ENCODE results near the gene EPAS1.

- TF ChIP-seq, protein P1, sequence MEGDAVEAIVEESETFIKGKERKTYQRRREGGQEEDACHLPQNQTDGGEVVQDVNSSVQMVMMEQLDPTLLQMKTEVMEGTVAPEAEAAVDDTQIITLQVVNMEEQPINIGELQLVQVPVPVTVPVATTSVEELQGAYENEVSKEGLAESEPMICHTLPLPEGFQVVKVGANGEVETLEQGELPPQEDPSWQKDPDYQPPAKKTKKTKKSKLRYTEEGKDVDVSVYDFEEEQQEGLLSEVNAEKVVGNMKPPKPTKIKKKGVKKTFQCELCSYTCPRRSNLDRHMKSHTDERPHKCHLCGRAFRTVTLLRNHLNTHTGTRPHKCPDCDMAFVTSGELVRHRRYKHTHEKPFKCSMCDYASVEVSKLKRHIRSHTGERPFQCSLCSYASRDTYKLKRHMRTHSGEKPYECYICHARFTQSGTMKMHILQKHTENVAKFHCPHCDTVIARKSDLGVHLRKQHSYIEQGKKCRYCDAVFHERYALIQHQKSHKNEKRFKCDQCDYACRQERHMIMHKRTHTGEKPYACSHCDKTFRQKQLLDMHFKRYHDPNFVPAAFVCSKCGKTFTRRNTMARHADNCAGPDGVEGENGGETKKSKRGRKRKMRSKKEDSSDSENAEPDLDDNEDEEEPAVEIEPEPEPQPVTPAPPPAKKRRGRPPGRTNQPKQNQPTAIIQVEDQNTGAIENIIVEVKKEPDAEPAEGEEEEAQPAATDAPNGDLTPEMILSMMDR (IDR thresholded peaks at IDR 0.05), result no peak
- TF ChIP-seq POLR2A (IDR thresholded peaks at IDR 0.05), result no peak
These were observed 87.2 kb downstream of the EPAS1 start for GRCh38 chr2:46384457-46384815.
